NCI-H128 (cell line): Measurements from ENCODE around the gene PSEN1.

ENCODE experiments used
- DNase-seq: peaks from one replicate; lab custom pipeline; 2025; ENCODE audit not compliant: unreplicated experiment; lab: John Stamatoyannopoulos, UW

PSEN1 gene

DNA sequence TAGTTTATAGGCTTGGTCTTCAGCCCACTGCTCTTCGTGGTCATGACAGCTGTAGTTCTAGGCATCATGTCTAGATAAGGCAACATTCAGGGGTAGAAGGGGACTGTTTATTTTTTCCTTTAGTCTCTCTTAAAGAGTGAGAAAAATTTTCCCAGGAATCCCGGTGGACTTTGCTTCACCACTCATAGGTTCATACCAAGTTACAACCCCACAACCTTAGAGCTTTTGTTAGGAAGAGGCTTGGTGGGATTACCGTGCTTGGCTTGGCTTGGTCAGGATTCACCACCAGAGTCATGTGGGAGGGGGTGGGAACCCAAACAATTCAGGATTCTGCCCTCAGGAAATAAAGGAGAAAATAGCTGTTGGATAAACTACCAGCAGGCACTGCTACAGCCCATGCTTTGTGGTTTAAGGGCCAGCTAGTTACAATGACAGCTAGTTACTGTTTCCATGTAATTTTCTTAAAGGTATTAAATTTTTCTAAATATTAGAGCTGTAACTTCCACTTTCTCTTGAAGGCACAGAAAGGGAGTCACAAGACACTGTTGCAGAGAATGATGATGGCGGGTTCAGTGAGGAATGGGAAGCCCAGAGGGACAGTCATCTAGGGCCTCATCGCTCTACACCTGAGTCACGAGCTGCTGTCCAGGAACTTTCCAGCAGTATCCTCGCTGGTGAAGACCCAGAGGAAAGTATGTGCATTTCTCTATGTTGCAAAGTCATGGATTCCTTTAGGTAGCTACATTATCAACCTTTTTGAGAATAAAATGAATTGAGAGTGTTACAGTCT is 75.1 kb downstream of the PSEN1 start:
- no peak for DNase-seq

DNA sequence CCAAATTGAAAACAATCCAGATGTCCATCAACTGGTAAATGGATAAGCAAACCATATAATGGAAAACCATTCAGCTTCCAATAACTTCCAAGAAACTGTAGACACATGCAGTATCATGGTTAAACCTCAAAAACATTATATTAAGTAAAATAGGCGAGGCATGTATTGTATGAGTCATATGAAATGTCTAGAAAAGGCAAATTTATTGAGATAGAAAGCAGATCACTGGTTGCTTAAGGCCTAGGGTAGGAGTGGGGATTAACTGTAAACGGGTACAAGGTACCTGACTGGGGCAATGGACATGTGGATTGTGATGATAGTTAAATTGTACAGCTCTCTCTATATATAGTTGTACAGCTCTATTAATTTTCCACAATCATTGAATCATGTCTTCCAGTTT is 79.7 kb downstream of the PSEN1 start:
- DNase-seq = no peak

DNA sequence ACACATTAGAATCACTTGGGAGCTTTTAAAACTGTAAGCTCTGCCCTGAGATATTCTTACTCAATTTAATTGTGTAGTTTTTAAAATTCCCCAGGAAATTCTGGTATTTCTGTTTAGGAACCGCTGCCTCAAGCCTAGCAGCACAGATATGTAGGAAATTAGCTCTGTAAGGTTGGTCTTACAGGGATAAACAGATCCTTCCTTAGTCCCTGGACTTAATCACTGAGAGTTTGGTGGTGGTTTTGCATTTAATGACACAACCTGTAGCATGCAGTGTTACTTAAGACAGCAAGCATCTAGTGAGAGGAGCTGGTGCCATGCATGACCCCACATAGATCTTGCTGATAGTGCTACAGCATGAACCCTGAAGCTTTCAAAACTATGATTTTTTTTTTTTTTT is 81.1 kb downstream of the PSEN1 start:
- DNase-seq = no peak

- no peak for DNase-seq
Observed at GRCh38 chr14:73220061-73220460, 83.8 kb downstream of the PSEN1 start.

DNA sequence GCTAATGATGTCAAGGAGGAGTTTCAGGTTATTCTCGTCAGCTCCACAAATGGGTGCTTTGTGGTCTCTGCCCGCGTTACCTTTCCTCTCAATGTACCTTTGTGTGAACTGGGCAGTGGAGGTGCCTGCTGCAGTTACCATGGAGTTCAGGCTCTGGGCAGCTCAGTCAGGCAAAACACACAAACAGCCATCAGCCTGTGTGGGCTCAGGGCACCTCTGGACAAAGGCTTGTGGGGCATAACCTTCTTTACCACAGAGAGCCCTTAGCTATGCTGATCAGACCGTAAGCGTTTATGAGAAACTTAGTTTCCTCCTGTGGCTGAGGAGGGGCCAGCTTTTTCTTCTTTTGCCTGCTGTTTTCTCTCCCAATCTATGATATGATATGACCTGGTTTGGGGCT is 84.3 kb downstream of the PSEN1 start:
- DNase-seq = no peak

- DNase-seq = no peak
Observed at GRCh38 chr14:73221945-73222344, 85.6 kb downstream of the PSEN1 start.

DNA sequence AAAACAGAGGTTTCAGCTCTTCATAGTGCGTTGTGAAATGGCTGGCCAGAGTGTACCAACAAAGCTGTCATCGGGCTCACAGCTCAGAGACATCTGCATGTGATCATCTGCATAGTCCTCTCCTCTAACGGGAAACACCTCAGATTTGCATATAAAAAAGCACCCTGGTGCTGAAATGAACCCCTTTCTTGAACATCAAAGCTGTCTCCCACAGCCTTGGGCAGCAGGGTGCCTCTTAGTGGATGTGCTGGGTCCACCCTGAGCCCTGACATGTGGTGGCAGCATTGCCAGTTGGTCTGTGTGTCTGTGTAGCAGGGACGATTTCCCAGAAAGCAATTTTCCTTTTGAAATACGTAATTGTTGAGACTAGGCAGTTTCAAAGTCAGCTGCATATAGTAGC is 86.7 kb downstream of the PSEN1 start:
- no peak for DNase-seq

DNA sequence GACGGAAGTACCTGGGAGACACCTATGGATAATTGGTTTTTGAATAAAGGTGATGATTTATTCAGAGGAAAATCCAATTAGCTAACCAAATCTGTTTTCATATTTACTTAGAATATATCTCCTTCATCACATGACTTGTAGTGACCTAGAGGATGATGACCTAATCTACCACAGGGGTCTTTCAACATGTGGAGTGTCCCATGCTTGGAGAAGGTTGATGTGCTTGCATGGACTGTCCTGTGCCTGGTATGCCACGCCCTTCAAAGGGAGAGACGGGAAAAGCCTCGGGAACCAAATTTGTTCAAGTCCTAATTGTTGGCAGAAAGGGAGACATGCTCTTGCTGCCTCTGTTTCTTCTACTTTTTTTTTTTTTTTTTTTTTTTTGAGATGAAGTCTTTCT is 89.2 kb downstream of the PSEN1 start:
- no peak for DNase-seq

- DNase-seq = no peak
Observed at GRCh38 chr14:73227812-73228781, 91.8 kb downstream of the PSEN1 start.

GRCh38 chr14:73230051-73230450 is 93.7 kb downstream of the PSEN1 start:
- DNase-seq = no peak

DNA sequence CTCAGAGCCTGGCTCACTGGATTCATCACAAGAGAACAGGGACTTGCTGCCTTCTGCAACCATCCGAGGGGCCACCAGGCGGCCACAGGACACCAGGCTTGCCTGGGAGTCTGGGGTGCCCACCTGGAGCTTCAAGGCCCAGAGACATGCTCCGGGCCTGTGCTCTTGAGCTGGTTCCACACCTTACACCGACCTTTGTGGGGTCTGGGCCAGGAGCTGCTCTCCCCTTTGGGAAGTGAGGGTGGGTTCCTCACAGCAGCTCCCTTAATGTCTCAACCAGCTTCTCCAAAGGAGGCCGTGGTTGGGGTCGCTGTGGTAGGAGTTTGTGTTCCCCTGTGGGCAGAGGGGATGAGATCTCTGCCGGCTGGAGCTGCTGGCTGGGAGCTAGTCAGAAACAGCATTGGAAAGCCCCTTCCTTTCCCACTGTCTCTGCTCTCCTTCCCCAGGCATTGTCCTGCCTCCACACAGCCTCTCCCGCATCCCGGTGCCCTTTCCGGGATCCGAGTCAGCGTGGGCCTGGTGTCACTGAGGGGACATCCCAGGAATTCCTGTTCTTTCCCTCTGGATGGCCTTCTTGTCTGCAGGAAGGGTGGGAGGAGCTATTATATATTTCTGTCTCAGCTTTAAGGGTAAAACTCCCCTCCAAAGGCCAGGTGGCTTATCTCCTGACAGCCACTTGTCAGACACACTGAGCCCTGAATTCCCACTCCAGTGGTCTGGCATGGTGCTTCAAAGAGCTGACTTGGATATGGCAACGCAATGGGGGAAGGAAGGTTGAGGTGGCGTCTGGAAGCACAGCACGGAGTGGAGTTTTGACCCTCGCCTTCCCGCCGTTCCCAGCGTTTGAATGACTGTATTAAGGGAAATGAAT is 95.9 kb downstream of the PSEN1 start:
- DNase-seq = no peak

- DNase-seq = no peak
Observed at GRCh38 chr14:73232984-73233383, 96.7 kb downstream of the PSEN1 start.

- DNase-seq = no peak
Observed at GRCh38 chr14:73233564-73233963, 97.3 kb downstream of the PSEN1 start.

DNA sequence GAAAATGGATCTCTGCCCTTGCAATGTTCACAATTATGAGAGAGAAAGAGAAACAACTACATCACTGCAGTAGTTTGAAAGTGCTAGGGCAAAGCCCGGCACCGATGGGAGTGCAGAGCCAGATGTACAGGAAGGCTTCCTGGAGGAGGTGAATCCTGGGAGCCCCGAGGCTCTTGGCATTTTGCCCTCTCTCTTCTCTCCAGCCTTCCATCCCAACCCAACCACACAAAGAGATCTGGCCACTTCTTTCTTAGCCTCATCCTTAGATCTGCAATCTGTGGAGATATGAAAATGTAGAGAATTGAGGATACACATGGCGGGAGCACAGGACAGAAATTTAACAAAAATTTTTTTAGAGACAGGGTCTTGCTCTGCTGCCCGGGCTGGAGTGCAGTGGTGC is 97.7 kb downstream of the PSEN1 start:
- no peak for DNase-seq

DNA sequence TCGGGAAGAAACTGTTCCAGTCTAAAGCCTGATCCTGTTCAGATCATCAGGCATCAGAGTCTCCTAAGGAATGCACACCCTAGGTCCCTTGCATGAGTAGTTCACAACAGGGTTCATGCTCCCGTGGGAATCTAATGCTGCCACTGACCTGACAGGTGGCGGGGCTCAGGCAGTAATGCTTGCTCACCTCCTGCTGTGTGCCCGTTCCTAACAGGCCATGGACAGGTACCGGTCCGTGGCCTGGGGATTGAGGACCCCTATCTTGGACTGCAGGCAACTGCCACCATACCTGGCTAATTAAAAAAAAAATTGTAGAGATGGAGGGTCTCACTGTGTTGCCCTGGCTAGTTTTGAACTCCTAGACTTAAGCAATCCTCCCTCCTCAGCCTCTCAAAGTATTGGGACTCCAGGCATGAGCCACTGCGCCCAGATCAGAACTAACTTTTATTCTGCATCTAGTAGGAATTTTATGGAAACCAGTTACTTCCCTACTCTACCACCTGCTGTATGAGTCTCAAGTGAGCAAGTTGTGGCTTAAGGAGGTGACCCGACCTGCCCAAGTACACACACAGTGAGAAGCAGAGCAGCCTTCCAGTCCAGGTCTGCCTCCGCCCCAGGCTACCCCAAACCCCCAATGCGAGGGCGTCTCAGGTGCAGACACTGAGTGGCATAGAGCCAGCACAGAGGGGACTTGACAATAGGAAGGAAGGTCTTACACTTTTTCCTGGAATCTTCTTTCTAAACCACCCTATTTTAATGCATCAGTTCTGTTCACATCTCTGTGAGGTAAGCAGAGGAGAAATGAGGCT is 98.5 kb downstream of the PSEN1 start:
- DNase-seq = no peak

DNA sequence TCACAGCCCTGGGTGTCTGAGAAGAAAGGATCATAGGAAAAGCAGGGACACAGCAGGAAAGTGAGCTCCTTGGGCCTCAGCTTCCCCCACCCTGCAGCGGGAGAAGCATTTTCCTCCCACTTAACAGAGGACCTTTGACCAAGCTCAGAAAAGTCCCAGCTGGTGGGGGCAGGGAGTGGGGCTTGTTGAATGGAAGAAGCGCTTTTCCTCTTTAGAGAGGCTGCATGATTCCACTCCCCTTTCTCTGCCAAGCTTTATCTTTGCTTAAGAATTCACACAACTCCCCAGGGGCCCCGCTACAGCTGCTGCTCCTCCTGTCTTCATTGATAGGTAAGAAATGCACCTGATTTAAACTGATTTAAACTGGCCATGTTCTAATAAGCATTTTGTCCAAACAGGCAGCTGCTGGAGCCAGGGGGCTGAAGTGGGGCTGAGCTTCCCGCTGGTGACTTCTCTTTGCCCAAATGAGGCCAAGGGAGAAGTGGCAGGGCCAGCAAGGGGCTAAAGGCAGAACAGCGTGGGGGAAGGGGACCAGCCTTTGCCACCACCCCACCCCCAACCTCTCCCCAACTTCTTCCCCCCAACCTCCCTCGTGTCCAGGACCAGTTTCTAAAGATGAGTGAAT is 99.3 kb downstream of the PSEN1 start:
- no peak for DNase-seq

GRCh38 chr14:73236157-73236556 is 99.8 kb downstream of the PSEN1 start:
- DNase-seq = no peak

- DNase-seq = no peak
Observed at GRCh38 chr14:73236752-73237218, 100.5 kb downstream of the PSEN1 start.

- no peak for DNase-seq
Observed at GRCh38 chr14:73237219-73237785, 101.0 kb downstream of the PSEN1 start, which contains the start of gene PAPLN. TSS of gene PAPLN (plus strand) at chr14:73237506. CDS start at chr14:73239779, 2,273 bp downstream.
